OCI-LY1 (cell line): Measurements from ENCODE around the gene LIN7B.

Experiments used
- H2AFZ ChIP-seq: fragments of 200-600 bp; sonication (generic), shearing (Covaris generic); 2 replicates; pipeline ENCODE4 v1.6.0; 2014; ENCODE audit warnings: antibody characterized with exemption, mild to moderate bottlenecking, low read length
- H3F3A ChIP-seq: fragments of 200-600 bp; sonication (generic), shearing (Covaris generic); 2 replicates; pipeline ENCODE4 v1.6.0; 2014; ENCODE audit warnings: mild to moderate bottlenecking, antibody characterized with exemption, low read length, moderate library complexity; ENCODE audit not compliant: insufficient read depth
- H3K27ac ChIP-seq: fragments of 200-600 bp; sonication (generic); 2 replicates; pipeline ENCODE4 v1.5.1; 2014; ENCODE audit warnings: low read length, mixed run types, mild to moderate bottlenecking, low read depth; ENCODE audit not compliant: poor library complexity, severe bottlenecking
- H3K27me3 ChIP-seq: fragments of 200-600 bp; sonication (generic); 2 replicates; pipeline ENCODE4 v1.6.0; 2014; ENCODE audit warnings: antibody characterized with exemption, mild to moderate bottlenecking, low read length, moderate library complexity; ENCODE audit not compliant: insufficient read depth
- H3K36me3 ChIP-seq: fragments of 200-600 bp; sonication (generic); 2 replicates; pipeline ENCODE4 v1.6.1; 2014; ENCODE audit warnings: mild to moderate bottlenecking, antibody characterized with exemption, low read length, moderate library complexity, mixed read lengths; ENCODE audit not compliant: insufficient read depth
- H3K4me1 ChIP-seq: fragments of 200-600 bp; sonication (generic); 2 replicates; pipeline ENCODE4 v1.5.1; 2014; ENCODE audit warnings: mild to moderate bottlenecking, low read length, moderate library complexity; ENCODE audit not compliant: insufficient read depth, severe bottlenecking
- H3K4me2 ChIP-seq: fragments of 200-600 bp; sonication (generic), shearing (Covaris generic); 2 replicates; pipeline ENCODE4 v1.6.1; 2014; ENCODE audit warnings: low read length
- H3K4me3 ChIP-seq: fragments of 200-600 bp; sonication (generic); 2 replicates; pipeline ENCODE4 v1.5.1; 2014; ENCODE audit warnings: low read length, low read depth, mild to moderate bottlenecking, mixed read lengths; ENCODE audit not compliant: poor library complexity, severe bottlenecking
- H3K79me2 ChIP-seq: fragments of 200-600 bp; shearing (Covaris generic); 2 replicates; pipeline ENCODE4 v1.6.1; 2016; ENCODE audit warnings: mixed run types, low read length, mixed read lengths; ENCODE audit not compliant: insufficient read depth
- H3K9ac ChIP-seq: fragments of 200-600 bp; sonication (generic), shearing (Covaris generic); 2 replicates; pipeline ENCODE4 v1.6.1; 2014; ENCODE audit warnings: mild to moderate bottlenecking, low read length, mixed read lengths
- H3K9me2 ChIP-seq: fragments of 200-600 bp; sonication (generic), shearing (Covaris generic); 2 replicates; pipeline ENCODE4 v1.6.1; 2014; ENCODE audit warnings: low read depth, mild to moderate bottlenecking, low read length, mixed read lengths
- H3K9me3 ChIP-seq: fragments of 200-600 bp; shearing (Covaris generic); 2 replicates; pipeline ENCODE4 v1.6.1; 2014; ENCODE audit warnings: low read length, mixed read lengths
- H4K20me1 ChIP-seq: fragments of 200-600 bp; sonication (generic), shearing (Covaris generic); 2 replicates; pipeline ENCODE4 v1.6.0; 2016; ENCODE audit warnings: mild to moderate bottlenecking, low read length; ENCODE audit not compliant: insufficient read depth
- EZH2 ChIP-seq: fragments of 200-600 bp; sonication (generic), shearing (Covaris generic); IDR thresholded peaks from 2 replicates; pipeline ENCODE4 v1.8.0; 2017; ENCODE audit warnings: borderline replicate concordance, mixed run types, mild to moderate bottlenecking, antibody characterized with exemption, low read length, moderate library complexity, mixed read lengths
- TF ChIP-seq, protein P1 (sequence below): fragments of 200-600 bp; sonication (generic), shearing (Covaris generic); IDR thresholded peaks from 2 replicates; pipeline ENCODE4 v1.5.1; 2017; ENCODE audit warnings: mild to moderate bottlenecking, antibody characterized with exemption, low read length, moderate library complexity, mixed read lengths

Gene LIN7B

DNA sequence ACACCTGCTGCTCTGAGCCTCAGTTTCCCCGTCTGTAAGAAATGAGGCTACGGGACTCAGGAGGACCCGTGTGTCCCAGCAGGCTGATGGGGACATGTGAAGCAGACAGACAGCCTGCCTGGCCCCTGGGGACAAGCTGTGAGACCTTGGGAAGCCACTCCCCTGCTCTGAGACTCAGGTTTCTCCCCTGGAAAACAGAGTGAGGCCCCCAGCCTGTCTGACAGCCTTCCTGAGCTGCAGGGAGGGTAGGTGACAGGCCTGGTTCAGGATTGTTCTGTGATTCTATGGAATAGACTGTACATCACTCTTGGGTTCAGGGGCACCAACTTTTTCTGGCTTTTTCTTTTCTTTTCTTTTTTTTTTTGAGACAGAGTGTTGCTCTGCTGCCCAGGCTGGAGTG is 46.6 kb upstream of the LIN7B start:
- H3K36me3 ChIP-seq = no peaks in the 10 kb centered on the region
- H2AFZ ChIP-seq = no peak overlapping the region
- H3K4me1 ChIP-seq = no peaks in the 10 kb centered on the region
- H3K27ac ChIP-seq = no peak overlapping the region
- H4K20me1 ChIP-seq = no peaks in the 10 kb centered on the region
- no peak overlapping the region for H3K4me2 ChIP-seq
- H3K9ac ChIP-seq = no peak overlapping the region
- peaks cover 14% of the 10 kb centered on the region for H3K27me3 ChIP-seq
- H3K4me3 ChIP-seq = no peak overlapping the region
- H3K9me3 ChIP-seq = no peaks in the 10 kb centered on the region
- H3K9me2 ChIP-seq = no peaks in the 10 kb centered on the region
- H3F3A ChIP-seq = no peaks in the 10 kb centered on the region
- no peaks in the 10 kb centered on the region for H3K79me2 ChIP-seq
- TF ChIP-seq, protein P1, sequence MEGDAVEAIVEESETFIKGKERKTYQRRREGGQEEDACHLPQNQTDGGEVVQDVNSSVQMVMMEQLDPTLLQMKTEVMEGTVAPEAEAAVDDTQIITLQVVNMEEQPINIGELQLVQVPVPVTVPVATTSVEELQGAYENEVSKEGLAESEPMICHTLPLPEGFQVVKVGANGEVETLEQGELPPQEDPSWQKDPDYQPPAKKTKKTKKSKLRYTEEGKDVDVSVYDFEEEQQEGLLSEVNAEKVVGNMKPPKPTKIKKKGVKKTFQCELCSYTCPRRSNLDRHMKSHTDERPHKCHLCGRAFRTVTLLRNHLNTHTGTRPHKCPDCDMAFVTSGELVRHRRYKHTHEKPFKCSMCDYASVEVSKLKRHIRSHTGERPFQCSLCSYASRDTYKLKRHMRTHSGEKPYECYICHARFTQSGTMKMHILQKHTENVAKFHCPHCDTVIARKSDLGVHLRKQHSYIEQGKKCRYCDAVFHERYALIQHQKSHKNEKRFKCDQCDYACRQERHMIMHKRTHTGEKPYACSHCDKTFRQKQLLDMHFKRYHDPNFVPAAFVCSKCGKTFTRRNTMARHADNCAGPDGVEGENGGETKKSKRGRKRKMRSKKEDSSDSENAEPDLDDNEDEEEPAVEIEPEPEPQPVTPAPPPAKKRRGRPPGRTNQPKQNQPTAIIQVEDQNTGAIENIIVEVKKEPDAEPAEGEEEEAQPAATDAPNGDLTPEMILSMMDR = no peak
- TF ChIP-seq EZH2 = no peak

DNA sequence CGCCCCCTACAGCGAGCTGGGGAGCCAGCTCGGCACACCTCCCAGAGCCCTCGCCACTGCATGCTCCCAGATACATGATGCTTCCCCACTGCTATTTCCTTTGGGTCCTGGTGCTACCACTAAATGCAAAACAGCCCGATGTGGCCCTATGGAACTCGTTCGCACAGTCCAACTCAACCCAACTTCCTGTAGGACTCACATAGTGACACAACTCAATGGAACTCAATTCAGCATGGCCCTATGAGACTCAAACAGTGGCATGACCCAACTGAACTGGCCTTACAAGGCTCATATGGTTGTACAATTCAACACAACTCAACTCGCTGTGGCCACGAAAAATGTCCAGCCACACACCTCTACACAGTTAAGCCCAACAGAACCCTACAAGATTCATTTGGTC is 45.1 kb upstream of the LIN7B start:
- Histone ChIP-seq H3K9me3 (no peaks in the 10 kb centered on the region), H3K4me3 (no peak overlapping the region)

DNA sequence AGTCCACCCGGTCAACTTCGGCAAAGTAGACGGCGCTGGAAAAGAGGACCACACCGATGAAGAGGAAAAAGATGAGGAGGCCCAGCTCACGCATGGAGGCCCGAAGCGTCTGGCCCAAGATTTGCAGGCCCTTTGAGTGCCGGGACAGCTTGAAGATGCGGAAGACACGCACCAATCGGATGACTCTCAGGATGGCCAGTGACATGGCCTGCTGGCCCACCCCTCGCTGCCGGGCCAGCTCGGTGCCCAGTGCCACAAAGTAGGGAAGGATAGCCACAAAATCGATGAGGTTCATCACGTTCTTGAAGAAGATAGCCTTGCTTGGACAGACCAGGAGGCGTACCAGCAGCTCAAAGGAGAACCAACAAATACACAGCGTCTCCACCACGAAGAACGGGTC is 43.8 kb upstream of the LIN7B start:
- Histone ChIP-seq H3K9me2 (no peaks in the 10 kb centered on the region), H2AFZ (no peak overlapping the region), H3K4me3 (no peak overlapping the region), H3F3A (no peaks in the 10 kb centered on the region), H4K20me1 (no peaks in the 10 kb centered on the region), H3K9me3 (no peaks in the 10 kb centered on the region), H3K27ac (no peak overlapping the region), H3K4me2 (no peak overlapping the region), H3K9ac (no peak overlapping the region), H3K79me2 (no peaks in the 10 kb centered on the region), H3K4me1 (no peaks in the 10 kb centered on the region), H3K27me3 (peaks cover 12% of the 10 kb centered on the region), H3K36me3 (no peaks in the 10 kb centered on the region)
- TF ChIP-seq, protein P1 = no peak
- TF ChIP-seq EZH2 = no peak

More for the DNA sequence above, 45.1 kb upstream of the LIN7B start:
- Histone ChIP-seq H3K9me2 (no peaks in the 10 kb centered on the region), H3K27ac (no peak overlapping the region), H4K20me1 (no peaks in the 10 kb centered on the region), H3K36me3 (no peaks in the 10 kb centered on the region), H3K79me2 (no peaks in the 10 kb centered on the region), H2AFZ (no peak overlapping the region), H3F3A (no peaks in the 10 kb centered on the region), H3K9ac (no peak overlapping the region), H3K4me1 (no peaks in the 10 kb centered on the region), H3K4me2 (no peak overlapping the region), H3K27me3 (peaks cover 14% of the 10 kb centered on the region)
- TF ChIP-seq, protein P1 = no peak
- TF ChIP-seq EZH2 = no peak
